ENCODE measurements around the gene GRID1. TPM values are rescaled to one million over a fixed set of nuclear protein-coding genes. Genes with fewer than 3 reads are reported as not detected.
"Not testable (repeated sequence)": the region's sequence is repeated elsewhere in the genome, so short reads cannot be mapped to it uniquely, and the experiment has no call there.

The GRID1 gene
- total RNA-seq, 4 donors from 2014 or later: 17.2 to 28.1 (median 23.6) TPM

- Histone ChIP-seq H3K4me1 (no peaks in the 10 kb centered on the region), H3K9me3 (no peaks in the 10 kb centered on the region), H3K27me3 (no peaks in the 10 kb centered on the region), H3K27ac (no peak overlapping the region), H3K36me3 (no peaks in the 10 kb centered on the region), H3K4me3 (replicated peaks in 1 of 3) (no peak overlapping the region)
- TF ChIP-seq POLR2A (IDR thresholded peaks at IDR 0.05) (no peak), CTCF (IDR thresholded peaks at IDR 0.05) (no peak)
- intact Hi-C loops (cut with DNase I): no loop called here
- no peak for DNase-seq
- 81 to 87% methylated on average over 3 of the region's 3 CpGs for WGBS, 2 donors
Observed at GRCh38 chr10:85719408-85719807, 647.2 kb downstream of the GRID1 start.

GRCh38 chr10:85713885-85714284 lies 652.7 kb downstream of the GRID1 start:
- Histone ChIP-seq H3K36me3 (no peaks in the 10 kb centered on the region), H3K27ac (no peak overlapping the region), H3K4me1 (no peaks in the 10 kb centered on the region), H3K27me3 (no peaks in the 10 kb centered on the region), H3K9me3 (no peaks in the 10 kb centered on the region), H3K4me3 (replicated peaks in 1 of 3) (no peak overlapping the region)
- DNase-seq: no peak
- 86 to 89% methylated on average over 4 of the region's 4 CpGs for WGBS, 2 donors
- TF ChIP-seq CTCF (IDR thresholded peaks at IDR 0.05) (no peak), POLR2A (IDR thresholded peaks at IDR 0.05) (no peak)
- intact Hi-C loops (cut with DNase I): no loop called here

DNA sequence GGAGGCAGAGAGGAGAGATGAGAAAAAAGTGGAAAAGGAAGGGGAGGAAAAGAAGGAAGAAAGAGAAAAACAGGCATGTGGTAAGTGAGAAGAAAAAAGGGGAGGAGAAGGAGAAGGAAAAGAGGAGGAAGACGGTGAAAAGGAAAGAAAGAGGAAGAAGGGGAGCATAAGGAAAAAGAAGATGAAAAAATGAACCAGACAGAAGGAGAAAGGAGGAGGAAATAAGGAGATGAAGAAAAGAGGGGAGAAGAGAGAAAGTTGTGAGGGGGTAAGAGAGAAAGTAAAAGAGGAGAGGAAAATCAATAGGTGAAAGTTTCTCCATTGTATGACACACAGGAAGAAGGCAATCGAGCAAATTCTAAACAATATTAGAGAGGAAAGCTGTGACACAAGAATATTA lies 663.8 kb downstream of the GRID1 start:
- H3K4me1 ChIP-seq: no peaks in the 10 kb centered on the region
- H3K27me3 ChIP-seq: no peaks in the 10 kb centered on the region
- TF ChIP-seq POLR2A (IDR thresholded peaks at IDR 0.05) (no peak), CTCF (IDR thresholded peaks at IDR 0.05) (no peak)
- no peak overlapping the region for H3K27ac ChIP-seq
- DNase-seq: no peak
- H3K36me3 ChIP-seq: no peaks in the 10 kb centered on the region
- H3K4me3 ChIP-seq (replicated peaks in 1 of 3): no peak overlapping the region
- intact Hi-C loops (cut with DNase I): no loop called here
- 85 to 89% methylated on average over 2 of the region's 2 CpGs for WGBS, 2 donors
- H3K9me3 ChIP-seq: no peaks in the 10 kb centered on the region

GRCh38 chr10:85699066-85699465 lies 667.5 kb downstream of the GRID1 start:
- H3K4me1 ChIP-seq; H3K36me3 ChIP-seq; H3K4me3 ChIP-seq (replicated peaks in 1 of 3); H3K27ac ChIP-seq; DNase-seq; H3K9me3 ChIP-seq; intact Hi-C loops (cut with DNase I); H3K27me3 ChIP-seq: not testable (repeated sequence)
- WGBS, 2 donors: 93% methylated on average over 4 of the region's 4 CpGs

- Histone ChIP-seq H3K36me3 (no peaks in the 10 kb centered on the region), H3K4me1 (no peaks in the 10 kb centered on the region), H3K9me3 (no peaks in the 10 kb centered on the region), H3K4me3 (replicated peaks in 1 of 3) (no peak overlapping the region), H3K27ac (no peak overlapping the region), H3K27me3 (no peaks in the 10 kb centered on the region)
- 97 to 98% methylated on average over 1 of the region's 1 CpG for WGBS, 2 donors
- DNase-seq: no peak
- TF ChIP-seq POLR2A (IDR thresholded peaks at IDR 0.05) (no peak), CTCF (IDR thresholded peaks at IDR 0.05) (no peak)
- intact Hi-C loops (cut with DNase I): no loop called here
Observed at GRCh38 chr10:85696893-85697292, 669.7 kb downstream of the GRID1 start.

DNA sequence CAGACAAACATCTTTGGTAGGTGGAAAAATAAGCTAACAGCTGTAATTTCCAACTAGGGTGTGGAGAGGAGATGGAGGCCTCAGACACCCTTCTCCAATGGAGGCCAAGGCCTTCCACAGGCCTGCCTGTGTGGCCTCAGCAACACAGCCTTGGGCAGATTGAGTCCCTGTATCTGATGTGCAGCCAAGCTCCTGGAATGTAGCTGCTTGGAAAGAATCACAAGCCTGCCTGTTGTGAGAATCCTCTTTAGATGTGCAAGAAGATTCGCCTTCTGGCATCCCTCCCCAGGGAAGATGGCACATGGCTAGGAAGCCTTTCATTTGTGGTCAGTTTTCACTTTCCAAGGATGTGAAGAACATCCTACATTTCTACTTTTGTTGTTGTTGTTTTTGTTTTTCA lies 684.0 kb downstream of the GRID1 start:
- Histone ChIP-seq H3K4me3 (replicated peaks in 1 of 3) (no peak overlapping the region), H3K9me3 (no peaks in the 10 kb centered on the region), H3K4me1 (no peaks in the 10 kb centered on the region), H3K27me3 (no peaks in the 10 kb centered on the region), H3K36me3 (no peaks in the 10 kb centered on the region), H3K27ac (no peak overlapping the region)
- intact Hi-C loops (cut with DNase I): no loop called here
- 84 to 93% methylated on average over 1 of the region's 1 CpG for WGBS, 2 donors
- no peak for TF ChIP-seq CTCF (IDR thresholded peaks at IDR 0.05)
- DNase-seq: no peak

Data from thyroid gland (tissue), 4 donors.